AG08395 (cell line): ENCODE data around the gene PI16.

ENCODE experiments used
- DNase-seq: peaks from one replicate; pipeline ENCODE4 v3.0.0; 2012; ENCODE audit warnings: mixed read lengths, low spot score

Gene PI16

GRCh38 chr6:36954262-36954931 lies at the start of gene PI16:
PI16 (plus strand) TSS chr6:36954738; CDS start chr6:36954761, 23 bp downstream.
- DNase-seq = no peak

DNA sequence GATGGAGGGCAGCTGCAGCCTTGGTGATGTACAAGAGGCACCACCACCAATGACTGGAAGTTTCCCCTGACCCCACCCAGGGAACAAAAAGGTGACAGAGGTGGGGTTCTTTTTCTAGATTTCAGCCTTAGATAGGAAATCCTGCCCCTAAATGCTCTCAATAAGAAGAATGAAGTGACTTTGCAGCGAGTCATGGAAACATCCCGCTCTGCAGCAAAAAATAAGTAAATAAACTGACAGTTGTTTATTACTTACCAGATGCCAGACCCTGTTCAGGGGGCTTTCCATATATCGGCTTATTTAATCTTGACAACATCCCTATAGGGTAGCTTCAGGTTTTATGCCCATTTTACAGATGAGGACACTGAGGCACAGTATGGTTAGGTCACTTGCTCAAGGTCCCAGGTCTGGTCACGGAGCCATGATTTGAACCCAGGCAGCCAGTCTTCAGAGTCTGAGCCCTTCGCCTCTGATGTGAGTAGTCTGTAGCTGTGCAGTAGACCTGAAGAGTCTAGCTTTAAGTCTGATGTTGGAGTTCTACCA lies 49.6 kb upstream of the PI16 start:
- no peak for DNase-seq

GRCh38 chr6:36906539-36907325 lies 47.8 kb upstream of the PI16 start:
- DNase-seq = no peak

DNA sequence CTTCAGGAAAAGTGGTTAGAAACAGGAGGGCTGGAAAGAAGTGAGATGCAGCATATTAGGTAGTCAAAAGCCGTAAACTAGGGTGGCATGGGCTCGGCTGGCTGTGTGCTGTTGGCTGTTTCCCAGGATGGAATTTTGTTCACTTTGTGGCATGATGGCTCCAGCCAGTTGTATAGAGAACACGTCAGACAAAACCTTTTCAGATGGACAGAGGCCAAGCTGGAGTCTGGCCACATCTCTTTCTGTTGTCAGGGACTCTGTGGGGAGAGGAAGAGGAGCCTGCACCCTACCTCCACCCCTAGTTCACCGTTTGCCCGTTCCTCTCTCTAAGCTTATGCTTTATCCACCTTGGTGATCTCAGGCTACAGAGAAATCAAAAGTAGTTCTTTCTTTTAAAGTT lies 46.8 kb upstream of the PI16 start:
- no peak for DNase-seq

GRCh38 chr6:36908747-36909146 lies 45.8 kb upstream of the PI16 start:
- no peak for DNase-seq

DNA sequence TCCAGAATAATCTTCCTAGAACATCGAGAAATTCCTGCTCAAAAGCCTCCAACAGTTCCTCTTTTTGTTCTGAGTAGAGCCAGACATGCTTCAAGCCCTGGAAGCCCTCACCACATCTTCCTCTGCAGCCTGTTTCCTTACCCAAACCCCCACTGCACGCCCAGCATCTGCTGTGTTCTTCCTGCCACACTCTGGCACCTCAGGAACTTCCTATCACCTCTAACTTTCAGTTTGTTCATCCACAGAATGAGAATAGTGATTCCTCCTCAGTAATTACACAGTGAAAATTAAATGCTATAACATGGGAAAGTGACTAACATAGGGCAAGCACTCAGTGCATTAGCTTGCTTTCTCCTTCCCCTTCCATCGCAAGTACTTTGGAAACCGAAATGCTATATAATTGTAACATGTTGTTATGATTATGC lies 42.5 kb upstream of the PI16 start:
- no peak for DNase-seq

- DNase-seq = peak; percentile 87
Observed at GRCh38 chr6:36912586-36912985, 42.0 kb upstream of the PI16 start.

- DNase-seq = no peak
Observed at GRCh38 chr6:36913082-36913481, 41.5 kb upstream of the PI16 start.

DNA sequence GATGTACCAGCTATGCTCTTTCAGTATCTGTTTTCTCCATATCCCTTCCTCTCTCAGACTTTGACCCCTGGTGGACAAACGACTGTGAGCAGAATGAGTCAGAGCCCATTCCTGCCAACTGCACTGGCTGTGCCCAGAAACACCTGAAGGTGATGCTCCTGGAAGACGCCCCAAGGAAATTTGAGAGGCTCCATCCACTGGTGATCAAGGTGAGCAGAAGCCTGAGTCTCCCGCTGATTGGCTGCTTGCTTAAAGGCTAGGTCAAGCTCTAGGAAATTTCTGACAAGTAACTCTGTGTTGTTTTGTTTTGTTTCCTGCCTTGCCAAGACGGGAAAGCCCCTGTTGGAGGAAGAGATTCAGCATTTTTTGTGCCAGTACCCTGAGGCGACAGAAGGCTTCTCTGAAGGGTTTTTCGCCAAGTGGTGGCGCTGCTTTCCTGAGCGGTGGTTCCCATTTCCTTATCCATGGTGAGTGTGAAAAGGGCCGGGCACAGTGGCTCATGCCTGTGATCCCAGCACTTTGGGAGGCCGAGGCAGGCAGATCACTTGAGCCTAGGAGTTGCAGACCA lies 40.2 kb upstream of the PI16 start:
- peak; percentile 47 for DNase-seq

- no peak for DNase-seq
Observed at GRCh38 chr6:36915599-36915998, 38.9 kb upstream of the PI16 start.

GRCh38 chr6:36916126-36916525 lies 38.4 kb upstream of the PI16 start:
- DNase-seq = no peak

GRCh38 chr6:36917541-36918193 lies 36.9 kb upstream of the PI16 start:
- peak; percentile 70 for DNase-seq

GRCh38 chr6:36920049-36920448 lies 34.5 kb upstream of the PI16 start:
- no peak for DNase-seq

- no peak for DNase-seq
Observed at GRCh38 chr6:36920546-36920945, 34.0 kb upstream of the PI16 start.

GRCh38 chr6:36924131-36924530 lies 30.4 kb upstream of the PI16 start:
- no peak for DNase-seq

- DNase-seq = no peak
Observed at GRCh38 chr6:36924778-36925374, 29.7 kb upstream of the PI16 start.

DNA sequence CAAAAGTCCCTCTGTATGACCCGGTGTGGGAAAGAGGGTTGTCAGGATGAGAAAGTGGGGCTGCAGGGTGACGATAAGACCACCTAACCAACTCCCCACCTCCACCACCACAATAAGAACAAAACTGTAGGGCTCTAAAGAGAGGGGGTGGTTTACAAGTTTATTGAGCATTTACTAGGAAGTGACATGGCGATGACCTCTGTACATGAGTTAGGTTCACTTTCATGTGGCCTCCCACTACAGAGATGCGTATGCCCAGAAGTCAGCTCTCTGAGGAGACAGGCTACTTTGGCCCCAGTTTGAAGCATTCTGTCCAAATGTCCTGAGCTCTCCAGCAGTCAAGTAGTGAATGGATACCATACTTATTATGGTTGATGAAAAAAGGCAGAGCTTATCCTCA lies 28.7 kb upstream of the PI16 start:
- no peak for DNase-seq

DNA sequence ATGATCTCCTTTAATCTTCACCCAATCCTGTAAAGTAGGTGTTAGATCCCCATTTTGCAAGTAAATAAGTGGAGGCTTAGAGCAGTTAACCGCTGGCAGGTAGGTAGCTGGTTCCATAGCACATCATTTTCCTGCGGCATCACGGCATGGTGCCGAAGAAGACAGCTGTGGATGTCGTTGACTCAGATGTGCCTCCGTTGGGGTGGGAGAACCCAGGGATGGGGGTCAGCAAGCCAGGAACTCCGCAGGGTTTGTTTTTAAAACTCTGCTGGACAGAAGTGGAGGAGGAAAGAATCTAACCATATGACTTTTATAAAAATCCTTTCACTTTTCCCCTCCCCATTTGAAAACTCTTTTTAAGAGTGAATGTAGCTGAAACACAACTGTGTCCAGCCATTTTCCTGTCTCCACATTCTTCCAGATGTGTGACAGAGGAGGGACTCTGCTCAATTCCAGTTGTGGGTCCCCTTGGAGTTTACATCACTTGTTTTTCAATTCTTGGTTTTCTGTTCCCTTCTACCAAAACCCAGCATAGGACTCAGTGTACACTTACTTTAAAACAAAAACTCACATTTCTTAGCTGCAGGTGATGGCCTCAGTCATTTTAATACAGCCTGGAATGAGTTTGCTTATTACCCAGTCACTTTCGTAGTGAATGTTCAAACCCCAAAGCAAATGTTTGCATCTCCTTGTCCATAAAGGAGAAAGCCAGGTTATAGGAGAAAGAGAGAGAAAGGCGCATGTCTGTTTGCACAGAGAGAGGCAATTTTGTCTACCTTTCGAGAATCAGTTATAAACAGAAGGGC lies 27.6 kb upstream of the PI16 start:
- no peak for DNase-seq

GRCh38 chr6:36927691-36928546 lies 26.6 kb upstream of the PI16 start:
- peak; percentile 54 for DNase-seq

GRCh38 chr6:36928547-36928918 lies 26.0 kb upstream of the PI16 start:
- DNase-seq = no peak
